Keratinocyte (primary cell): ENCODE data around the gene CAMKMT.

ENCODE experiments used
- EZH2 ChIP-seq: IDR thresholded peaks from one replicate; pipeline ENCODE4 v1.6.1; 2012; ENCODE audit warnings: inconsistent platforms, mild to moderate bottlenecking, low read length, moderate library complexity
- TF ChIP-seq, protein P1 (sequence below), 3 experiments: IDR thresholded peaks in 1 of 3; conservative IDR thresholded peaks in 1 of 3; optimal IDR thresholded peaks in 1 of 3; 2 replicates in 2 of 3; 3 replicates in 1 of 3; pipeline versions ENCODE3 to v1.5.1; 2011; ENCODE audit warnings: low read length in 3 of 3, mild to moderate bottlenecking in 3 of 3, moderate library complexity in 2 of 3, control low read depth in 1 of 3, inconsistent platforms in 1 of 3; ENCODE audit not compliant: insufficient read depth in 2 of 3; ENCODE audit errors: extremely low read depth in 1 of 3

DNA sequence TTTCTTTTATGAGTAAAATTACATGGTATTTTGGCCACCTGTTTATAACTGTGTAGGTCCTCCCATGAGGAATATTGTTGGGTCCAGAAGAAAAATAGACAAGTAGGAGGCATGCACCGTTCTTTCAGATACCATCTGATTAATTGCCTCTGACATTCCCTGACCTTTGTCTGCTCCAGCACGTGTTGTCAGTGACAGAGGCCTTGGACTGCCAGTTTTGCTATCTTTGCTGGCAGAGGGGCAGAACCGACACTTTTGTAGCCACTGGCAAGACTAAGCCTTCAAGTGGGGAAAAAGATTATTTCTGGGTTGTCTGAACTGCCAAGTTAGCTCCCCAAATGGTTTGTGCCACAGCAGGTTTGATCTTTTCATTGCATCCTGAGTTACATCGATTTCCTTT lies 276.9 kb downstream of the CAMKMT start:
- TF ChIP-seq, protein P1, sequence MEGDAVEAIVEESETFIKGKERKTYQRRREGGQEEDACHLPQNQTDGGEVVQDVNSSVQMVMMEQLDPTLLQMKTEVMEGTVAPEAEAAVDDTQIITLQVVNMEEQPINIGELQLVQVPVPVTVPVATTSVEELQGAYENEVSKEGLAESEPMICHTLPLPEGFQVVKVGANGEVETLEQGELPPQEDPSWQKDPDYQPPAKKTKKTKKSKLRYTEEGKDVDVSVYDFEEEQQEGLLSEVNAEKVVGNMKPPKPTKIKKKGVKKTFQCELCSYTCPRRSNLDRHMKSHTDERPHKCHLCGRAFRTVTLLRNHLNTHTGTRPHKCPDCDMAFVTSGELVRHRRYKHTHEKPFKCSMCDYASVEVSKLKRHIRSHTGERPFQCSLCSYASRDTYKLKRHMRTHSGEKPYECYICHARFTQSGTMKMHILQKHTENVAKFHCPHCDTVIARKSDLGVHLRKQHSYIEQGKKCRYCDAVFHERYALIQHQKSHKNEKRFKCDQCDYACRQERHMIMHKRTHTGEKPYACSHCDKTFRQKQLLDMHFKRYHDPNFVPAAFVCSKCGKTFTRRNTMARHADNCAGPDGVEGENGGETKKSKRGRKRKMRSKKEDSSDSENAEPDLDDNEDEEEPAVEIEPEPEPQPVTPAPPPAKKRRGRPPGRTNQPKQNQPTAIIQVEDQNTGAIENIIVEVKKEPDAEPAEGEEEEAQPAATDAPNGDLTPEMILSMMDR (optimal IDR thresholded peaks at IDR 0.05 in 1 of 3, IDR thresholded peaks at IDR 0.05 in 1 of 3, conservative IDR thresholded peaks at IDR 0.05 in 1 of 3; ENCODE audit: extremely low read depth in 1 of 3, insufficient read depth in 2 of 3, low read length in 3 of 3), result no peak
- TF ChIP-seq EZH2, result no peak
